ENCODE results near the gene KIAA1958.
"Not testable (repeated sequence)": the region's sequence is repeated elsewhere in the genome, so short reads cannot be mapped to it uniquely, and the experiment has no call there.

KIAA1958 gene

GRCh38 chr9:112586599-112587155 lies 100.0 kb downstream of the KIAA1958 start:
- Histone ChIP-seq H3K9me3 (no peaks in the 10 kb centered on the region), H3K4me3 (no peak overlapping the region), H3K27ac (no peak overlapping the region), H3K4me1 (no peaks in the 10 kb centered on the region), H3K36me3 (no peaks in the 10 kb centered on the region), H3K27me3 (no peaks in the 10 kb centered on the region)
- TF ChIP-seq CTCF (IDR thresholded peaks at IDR 0.05): no peak
- intact Hi-C loops (cut with DNase I; ENCODE audit: low total_unique reads): no loop called here
- DNase-seq: no peak

GRCh38 chr9:112591875-112592274 lies 105.2 kb downstream of the KIAA1958 start:
- H3K36me3 ChIP-seq; H3K9me3 ChIP-seq; H3K27me3 ChIP-seq; DNase-seq; H3K4me3 ChIP-seq; H3K4me1 ChIP-seq; intact Hi-C loops (cut with DNase I; ENCODE audit: low total_unique reads); H3K27ac ChIP-seq: not testable (repeated sequence)

- no peaks in the 10 kb centered on the region for H3K9me3 ChIP-seq
- DNase-seq: no peak
- intact Hi-C loops (cut with DNase I; ENCODE audit: low total_unique reads): no loop called here
- H3K4me1 ChIP-seq: peaks cover 0 to 16% (median 3%) of the 10 kb centered on the region in 4 donors
- no peak for TF ChIP-seq CTCF (IDR thresholded peaks at IDR 0.05)
- no peak overlapping the region for H3K4me3 ChIP-seq
- no peak overlapping the region for H3K27ac ChIP-seq
- no peaks in the 10 kb centered on the region for H3K27me3 ChIP-seq
- no peaks in the 10 kb centered on the region for H3K36me3 ChIP-seq
Measured at GRCh38 chr9:112599732-112600131, 113.1 kb downstream of the KIAA1958 start.

GRCh38 chr9:112601636-112602035 lies 115.0 kb downstream of the KIAA1958 start:
- Histone ChIP-seq H3K9me3 (no peaks in the 10 kb centered on the region), H3K4me1 (peaks cover 0 to 16% (median 3%) of the 10 kb centered on the region in 4 donors), H3K27ac (no peak overlapping the region), H3K36me3 (no peaks in the 10 kb centered on the region), H3K4me3 (no peak overlapping the region), H3K27me3 (no peaks in the 10 kb centered on the region)
- TF ChIP-seq CTCF (IDR thresholded peaks at IDR 0.05): no peak
- intact Hi-C loops (cut with DNase I; ENCODE audit: low total_unique reads): no loop called here
- DNase-seq: no peak

- TF ChIP-seq CTCF (IDR thresholded peaks at IDR 0.05): no peak
- H3K36me3 ChIP-seq: no peaks in the 10 kb centered on the region
- H3K4me3 ChIP-seq: no peak overlapping the region
- H3K4me1 ChIP-seq: peaks cover 0 to 16% (median 3%) of the 10 kb centered on the region in 4 donors
- no peaks in the 10 kb centered on the region for H3K9me3 ChIP-seq
- no peak overlapping the region for H3K27ac ChIP-seq
- intact Hi-C loops (cut with DNase I; ENCODE audit: low total_unique reads): no loop called here
- no peaks in the 10 kb centered on the region for H3K27me3 ChIP-seq
- DNase-seq: no peak
Measured at GRCh38 chr9:112604790-112605189, 118.2 kb downstream of the KIAA1958 start.

- Histone ChIP-seq H3K9me3 (no peaks in the 10 kb centered on the region), H3K4me3 (no peak overlapping the region), H3K27me3 (no peaks in the 10 kb centered on the region), H3K27ac (no peak overlapping the region), H3K36me3 (no peaks in the 10 kb centered on the region), H3K4me1 (peaks cover 0 to 15% (median 3%) of the 10 kb centered on the region in 4 donors)
- no peak for DNase-seq
- no peak for TF ChIP-seq CTCF (IDR thresholded peaks at IDR 0.05)
- intact Hi-C loops (cut with DNase I; ENCODE audit: low total_unique reads): no loop called here
Measured at GRCh38 chr9:112605518-112605917, 118.9 kb downstream of the KIAA1958 start.

Measured in tibial artery (tissue), 4 donors.